Endothelial cell of hepatic sinusoid (primary cell): ENCODE measurements around the gene LYZL6.
"Not testable (repeated sequence)": the region's sequence is repeated elsewhere in the genome, so short reads cannot be mapped to it uniquely, and the experiment has no call there.

Experiments used
- in situ Hi-C: cut with HindIII; loops from 2 replicates; pipeline ENCODE4 v1.10.0; 2017; ENCODE audit warnings: low sequenced_read_pairs

The LYZL6 gene

DNA sequence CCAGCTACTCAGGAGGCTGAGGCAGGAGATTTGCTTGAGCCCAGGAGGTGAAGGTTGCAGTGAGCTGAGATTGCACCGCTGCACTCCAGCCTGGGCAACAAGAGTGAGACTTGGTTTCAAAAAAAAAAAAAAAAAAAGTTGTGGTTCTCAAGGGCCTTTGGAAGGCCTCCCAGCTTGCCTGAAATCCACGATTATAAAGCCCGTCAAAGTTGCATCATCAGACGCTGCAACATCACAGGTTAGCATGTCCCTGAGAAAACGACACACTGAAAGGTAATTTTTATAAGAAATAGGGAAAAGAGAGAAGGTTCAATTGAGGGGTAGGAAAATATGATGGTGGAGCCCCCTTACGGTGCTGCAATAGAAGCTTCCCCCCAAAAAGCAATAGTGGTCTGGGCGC is 4.6 kb upstream of the LYZL6 start:
- in situ Hi-C loops = no loop called here

DNA sequence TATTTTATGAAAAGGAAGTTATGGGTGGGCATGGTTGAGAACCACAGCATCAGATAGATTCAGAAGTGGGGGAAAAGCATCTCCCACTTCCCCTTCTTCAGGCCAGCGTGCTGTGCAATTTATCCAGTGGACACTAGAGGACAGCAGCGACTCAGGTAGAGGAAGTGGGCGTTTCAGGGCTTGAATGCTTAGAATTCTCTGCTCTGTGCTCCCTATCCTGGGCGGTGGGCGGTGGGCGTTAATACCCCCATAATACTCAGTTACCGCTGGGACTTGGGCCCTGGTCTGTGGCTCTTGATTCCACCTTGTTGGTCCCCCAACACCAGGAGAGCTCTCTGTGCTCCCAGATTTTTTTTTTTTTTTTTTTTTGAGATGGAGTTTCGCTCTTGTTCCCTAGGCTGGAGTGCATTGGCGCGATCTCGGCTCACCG is 3.7 kb upstream of the LYZL6 start:
- in situ Hi-C loops = no loop called here

DNA sequence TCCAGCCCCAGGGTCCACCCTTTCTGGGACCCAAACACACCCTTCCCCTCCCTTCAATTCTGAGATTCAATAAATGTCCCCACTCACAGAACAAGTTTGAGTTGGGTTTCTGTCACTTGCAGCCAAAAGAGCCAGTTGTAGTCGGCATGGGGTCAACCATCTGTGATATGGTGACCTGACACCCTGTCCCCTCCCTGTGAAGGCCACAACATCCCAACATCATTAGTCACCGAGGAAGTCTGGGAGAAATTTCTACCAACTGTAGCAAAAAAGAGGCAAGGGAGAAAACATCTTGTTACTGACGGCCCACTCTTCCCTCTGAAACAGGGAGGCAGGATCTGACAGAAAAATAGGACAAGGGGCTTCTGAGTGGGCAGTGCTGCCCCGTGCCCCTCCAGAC is 638 bp upstream of the LYZL6 start:
- in situ Hi-C loops = no loop called here

DNA sequence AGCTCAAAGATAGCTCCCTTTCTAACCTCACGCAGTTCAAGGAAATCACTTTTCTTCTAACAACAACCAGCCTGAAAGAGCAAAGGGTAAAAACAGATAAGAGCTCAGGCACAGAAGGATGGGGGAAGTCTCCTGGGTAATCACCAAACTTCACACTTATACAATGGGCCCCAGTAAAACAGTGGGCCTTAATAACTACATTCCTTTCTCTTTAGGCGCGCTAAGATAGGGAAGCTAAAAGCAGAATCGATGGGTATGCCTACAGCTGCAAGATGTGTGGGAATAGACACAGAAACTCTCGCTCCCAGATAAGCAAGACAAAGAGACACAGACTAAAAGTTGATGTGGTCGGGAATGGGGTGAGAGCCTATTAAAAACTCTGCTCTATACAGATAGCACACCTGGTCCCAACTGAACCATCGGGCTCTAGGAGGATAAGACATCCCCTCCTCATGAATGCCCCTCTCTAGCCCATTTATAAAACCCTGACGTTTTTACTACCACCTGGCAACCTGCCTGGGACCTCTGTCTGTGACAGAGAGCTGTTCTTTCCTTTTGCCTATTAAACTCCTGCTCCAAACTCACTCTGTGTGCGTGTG is 826 bp downstream of the LYZL6 start:
- in situ Hi-C loops = no loop called here

DNA sequence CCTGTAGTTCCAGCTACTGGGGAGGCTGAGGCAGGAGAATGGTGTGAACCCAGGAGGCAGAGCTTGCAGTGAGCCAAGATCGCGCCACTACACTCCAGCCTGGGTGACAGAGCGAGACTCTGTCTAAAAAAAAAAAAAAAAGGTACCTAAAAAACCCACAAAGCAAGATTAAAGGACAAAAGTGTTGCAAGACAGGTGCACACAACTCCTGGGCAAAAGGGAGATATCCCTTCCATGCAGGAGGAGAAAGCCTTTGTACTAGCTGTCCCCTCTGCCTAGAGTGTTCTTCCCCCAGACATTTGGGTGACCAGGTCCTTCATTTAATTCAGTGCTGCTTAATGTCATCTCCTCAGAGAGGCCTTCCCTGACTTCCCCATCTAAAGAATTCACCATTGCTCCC is 5.0 kb downstream of the LYZL6 start:
- in situ Hi-C loops = not testable (repeated sequence)

DNA sequence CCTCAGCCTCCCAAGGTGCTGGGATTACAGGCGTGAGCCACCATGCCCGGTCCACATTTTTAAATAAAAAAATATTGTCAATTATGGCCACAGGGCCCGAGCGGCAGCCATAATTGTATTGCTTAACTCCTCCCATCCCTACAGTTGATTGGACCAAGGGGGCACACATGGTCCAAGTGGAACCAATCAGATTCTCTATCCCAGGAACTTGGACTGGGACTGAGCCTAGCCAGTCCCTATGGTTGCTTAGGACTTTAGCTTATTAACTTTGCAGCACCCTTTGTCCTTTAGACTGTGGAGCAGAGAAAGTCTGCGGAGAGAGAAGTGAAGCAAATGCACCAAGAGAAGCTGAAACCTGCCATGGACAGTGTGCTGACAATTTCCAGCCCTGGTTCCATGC is 7.5 kb downstream of the LYZL6 start:
- in situ Hi-C loops = no loop called here

DNA sequence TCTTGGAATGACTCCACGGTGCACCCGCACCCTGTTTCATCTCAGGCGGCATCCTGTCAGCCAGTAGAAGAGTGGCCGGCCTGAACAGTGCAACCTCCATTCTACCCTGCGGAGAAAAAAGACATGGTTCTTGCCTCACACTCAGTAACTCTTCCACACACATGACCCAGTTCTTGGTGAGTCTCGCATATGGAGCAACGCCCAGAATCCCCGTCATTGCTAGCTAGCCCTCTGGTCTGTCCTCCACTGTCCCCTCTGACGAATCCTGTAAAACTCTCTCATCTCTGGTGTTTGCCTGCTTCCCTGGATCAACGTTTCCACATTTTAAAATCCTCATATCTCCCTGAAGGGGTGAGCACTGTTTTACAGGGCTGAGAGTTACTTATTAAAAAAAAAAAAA is 8.8 kb downstream of the LYZL6 start:
- in situ Hi-C loops = no loop called here

DNA sequence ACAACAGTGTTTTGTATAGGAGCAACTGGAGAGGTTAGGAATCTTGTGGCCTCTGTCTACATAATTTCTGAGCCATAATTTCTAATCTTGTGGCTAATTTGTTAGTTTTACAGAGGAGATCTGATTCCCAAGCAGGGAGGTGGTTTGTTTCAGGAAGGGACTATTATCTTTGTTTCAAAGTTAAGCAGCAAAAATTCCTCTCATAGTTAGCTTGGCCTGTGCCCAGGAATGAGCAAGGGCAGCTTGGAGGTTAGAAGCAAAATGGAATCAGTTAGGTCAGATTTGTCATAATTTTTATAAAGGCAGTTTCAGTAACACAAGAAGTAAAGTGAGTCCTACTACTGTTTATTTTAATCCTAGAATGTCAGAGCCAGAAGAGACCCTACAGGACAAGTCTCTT is 10.9 kb downstream of the LYZL6 start:
- in situ Hi-C loops = no loop called here

DNA sequence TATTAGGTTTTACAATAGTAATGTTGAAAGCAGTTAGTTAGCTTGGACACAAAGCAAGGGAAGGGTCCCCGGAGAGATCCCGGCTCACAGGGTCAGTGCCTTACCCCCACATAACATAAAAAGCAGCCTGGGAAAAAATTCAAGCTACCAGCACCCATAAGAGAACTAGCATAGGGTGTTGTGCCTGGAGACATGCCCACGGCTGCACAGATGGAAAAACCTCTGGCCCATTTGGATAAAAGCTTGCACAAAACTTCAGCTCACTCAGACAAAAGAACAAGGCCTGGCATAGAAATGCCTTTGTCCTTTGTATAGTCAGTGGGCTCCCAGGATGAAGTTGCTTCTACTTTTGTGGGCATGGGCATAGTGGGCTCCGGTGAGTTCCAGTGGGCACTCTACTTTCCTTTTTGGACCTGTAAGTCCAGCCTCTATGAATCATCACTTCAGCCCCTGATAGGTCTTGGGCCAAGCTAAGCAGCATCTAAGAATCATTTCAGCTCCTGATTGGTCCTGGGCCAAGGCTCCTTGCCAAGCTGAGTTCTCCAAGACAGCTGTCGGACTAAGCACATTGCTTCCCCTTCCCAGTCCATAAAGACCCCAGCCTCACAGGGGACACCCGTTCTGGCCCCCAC is 11.6 kb downstream of the LYZL6 start:
- in situ Hi-C loops = no loop called here

DNA sequence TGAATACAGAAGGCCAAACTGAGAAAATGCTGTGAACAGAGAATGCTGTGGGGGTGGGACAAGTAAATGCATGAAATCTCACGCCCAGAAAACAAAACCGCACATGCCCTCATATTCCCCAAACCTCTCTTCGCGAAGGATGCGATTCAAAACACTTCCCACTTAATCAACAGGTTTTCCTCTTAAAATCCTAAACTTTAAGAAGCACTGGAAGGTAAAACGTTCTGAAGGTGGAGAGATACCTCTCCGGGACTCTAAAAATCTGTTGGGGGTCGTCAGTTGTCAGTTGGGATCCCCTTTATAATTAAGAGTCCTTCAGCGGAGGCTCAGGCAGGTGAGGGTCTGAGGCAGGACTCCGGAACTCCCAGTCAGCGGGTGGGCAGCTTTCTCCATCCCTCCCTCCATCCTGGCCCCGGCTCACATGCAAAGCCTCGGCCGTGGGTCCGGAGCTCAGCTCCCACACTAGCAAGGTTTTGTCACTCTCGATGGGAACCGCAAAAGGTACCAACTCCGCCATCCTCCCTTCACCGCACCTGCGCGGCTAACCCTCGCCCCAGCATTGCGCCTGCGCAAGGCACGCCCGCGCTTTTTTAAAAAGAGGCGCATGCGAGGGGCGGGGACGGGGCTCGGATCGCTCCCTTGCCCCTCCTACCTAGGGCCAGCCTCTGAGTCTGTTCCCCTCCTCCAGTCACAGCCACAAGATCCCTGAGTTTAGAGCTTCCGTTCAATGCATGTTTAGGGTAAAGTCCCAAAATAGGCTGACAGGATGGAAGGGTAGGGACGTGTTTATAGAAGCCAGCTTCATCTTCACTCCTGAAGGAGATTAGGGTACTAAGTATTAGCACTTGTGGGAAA is 13.1 kb downstream of the LYZL6 start, which contains the start of gene RDM1:
RDM1 (minus strand) TSS at position 563 of the 855 bp plus-strand sequence; CDS start at position 517, 46 bp downstream.
- in situ Hi-C loops = no loop called here

DNA sequence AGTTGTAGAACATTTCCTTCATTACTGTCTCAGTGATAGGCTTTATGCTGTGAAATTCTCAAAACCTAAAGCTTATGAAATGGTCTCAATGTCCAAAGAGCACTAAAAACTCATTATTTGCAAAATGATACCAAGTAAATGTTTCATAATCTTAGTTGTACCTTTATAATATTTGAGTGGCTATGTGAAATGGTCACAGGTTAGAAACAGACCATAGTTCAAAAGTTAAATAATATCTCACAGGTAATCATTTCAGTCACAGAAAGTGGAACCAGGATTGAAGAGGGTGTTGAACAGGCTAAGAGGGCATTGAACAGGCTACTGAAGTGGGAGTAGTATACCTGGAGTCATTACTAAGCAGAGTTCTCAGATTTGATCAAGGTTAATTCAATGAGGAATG is 15.8 kb downstream of the LYZL6 start:
- in situ Hi-C loops = no loop called here

DNA sequence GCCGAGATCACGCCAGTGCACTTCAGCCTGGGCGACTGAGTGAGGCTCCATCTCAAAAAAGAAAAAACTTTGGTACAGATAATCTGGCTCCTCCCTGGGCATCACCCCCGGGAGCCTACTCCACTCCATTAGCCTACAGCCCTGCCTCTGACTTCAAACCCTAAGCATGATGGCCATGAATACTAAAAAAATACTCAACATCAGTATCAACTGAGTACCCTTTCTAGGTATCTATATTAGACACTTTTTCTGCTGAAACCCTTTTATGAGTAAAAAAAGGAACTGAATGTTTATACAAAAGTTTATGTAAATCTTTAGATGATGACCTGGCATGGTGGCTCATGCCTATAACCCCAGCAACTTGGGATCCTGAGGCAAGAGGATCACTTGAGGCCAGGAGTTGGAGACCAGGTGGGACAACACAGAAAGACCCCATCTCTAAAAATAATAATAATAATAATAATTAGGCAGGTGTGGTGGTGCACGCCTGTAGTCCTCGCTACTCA is 19.9 kb downstream of the LYZL6 start:
- in situ Hi-C loops = no loop called here

DNA sequence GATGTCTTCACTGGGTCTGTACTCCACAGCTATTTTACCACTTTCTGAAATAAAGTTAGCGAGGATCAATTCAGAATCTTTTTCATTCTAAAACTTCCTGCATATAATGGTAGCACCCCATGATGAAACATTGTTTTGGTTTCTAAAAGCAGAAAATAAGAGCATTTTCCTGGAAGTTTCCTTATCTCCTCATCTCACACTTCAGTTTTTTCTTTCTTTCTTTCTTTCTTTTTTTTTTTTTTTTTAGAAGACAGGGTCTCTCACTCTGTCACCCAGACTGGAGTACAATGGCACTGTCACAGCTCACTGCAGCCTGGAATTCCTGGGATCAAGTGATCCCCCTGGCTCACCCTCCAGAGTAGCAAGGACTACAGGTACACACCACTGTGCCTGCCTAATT is 23.3 kb downstream of the LYZL6 start:
- in situ Hi-C loops = no loop called here

DNA sequence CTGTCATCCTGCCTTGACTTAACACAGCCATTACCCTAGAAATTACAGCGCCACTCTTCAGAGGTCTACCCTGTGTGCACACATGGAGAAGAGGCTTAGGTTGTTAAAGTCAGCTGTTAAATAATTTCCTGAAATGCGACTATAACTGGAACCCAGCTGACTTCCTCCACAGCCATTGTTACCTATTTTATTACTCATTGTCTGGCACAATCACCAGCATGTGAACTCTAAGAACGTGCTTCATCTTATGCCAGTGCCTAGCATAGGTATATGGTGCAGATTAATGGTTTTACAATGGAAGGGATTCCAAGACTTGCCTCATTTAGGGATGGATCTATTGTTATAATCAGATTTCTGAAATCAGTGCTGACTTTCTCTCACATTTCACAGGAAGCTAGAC is 24.8 kb downstream of the LYZL6 start:
- in situ Hi-C loops = no loop called here

DNA sequence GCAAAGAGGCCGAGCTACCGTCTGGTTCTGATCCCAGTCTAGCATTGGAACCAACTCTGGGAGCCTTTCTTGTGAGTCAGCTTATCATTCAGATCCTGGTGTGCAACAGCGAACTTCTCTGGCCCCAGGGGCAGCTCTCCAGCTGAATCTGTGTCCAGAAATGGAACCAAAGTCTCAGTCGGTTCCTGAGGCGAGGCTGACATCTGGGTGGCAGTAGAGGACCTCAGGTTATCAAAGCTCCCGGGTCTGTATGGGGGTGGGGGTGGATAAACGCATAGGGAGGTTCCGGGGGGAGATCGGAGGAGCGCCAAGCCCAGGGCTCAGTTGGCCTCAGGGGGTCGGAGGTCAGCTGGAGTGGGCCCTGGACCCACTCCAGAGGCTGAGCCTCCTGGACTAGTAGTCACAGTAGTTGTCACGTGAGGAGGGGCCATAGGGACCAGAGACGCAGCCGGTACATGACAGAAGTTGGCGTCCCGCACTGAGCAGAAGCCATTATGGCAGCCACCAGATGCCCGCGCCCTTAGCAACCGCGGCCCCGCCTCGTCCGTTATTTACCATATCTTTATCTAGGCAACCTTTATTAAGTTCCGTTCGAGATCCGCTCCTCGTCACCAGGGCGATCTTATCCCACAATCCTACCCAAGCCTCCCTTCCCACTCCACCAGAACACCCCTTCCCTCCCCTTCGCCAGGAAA is 25.8 kb downstream of the LYZL6 start:
- in situ Hi-C loops = no loop called here

DNA sequence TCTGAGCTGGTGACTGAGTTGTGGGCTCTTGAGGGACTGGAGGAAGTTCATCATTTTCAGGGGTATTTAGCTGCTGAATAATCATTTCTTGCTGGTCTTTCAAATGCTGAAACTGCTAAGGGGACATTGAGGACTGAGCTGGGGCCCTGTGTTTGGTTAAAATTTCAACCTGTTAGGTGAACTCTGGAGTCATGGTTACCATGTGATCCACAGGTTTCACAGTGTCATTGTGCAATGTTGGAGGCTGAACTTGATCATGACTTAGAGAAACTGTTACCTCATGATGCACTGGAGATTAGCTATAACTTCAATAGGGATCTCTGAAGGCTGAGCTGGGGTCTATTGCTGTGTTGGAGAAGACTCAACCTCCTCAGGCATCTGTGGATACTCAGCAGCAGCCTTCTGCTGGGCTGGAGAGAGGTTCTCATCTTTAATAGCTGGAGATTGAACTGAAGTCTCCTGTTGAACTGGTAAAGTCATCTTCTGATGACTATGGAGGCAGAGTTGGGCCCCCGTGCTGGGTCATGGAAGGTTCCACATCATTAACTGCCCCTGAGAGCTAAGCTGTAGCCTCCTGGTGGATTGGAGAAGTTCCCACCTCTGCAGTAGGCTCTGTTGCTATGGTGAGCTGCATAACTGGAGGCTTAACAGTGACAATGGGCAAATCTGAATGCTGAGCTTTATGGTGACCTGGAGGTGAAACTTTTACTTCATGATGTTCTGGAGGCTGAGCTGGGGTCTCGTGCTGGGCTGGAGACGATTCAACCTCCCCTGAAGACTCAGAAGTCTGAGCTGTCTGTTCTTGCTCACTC is 28.2 kb downstream of the LYZL6 start:
- in situ Hi-C loops = no loop called here

DNA sequence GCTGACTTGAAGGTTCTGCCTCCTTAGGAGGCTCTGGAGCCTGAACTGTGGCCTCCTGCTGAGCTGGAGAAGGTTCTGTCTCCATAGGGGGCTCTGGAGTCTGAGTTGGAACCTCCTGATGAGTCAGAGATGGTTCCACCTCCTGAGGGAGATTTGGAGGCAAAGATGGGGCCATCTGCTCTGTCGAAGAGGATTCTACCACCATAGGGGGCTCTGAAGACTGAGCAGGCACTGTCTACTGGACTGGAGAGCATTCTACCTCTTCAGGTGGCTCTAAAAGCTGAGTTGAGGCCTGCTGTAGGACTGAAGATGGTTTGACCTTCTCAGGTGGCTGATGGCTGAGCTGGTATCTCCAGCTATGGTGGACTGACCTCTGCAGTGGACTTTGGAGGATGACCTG is 29.2 kb downstream of the LYZL6 start:
- in situ Hi-C loops = no loop called here

DNA sequence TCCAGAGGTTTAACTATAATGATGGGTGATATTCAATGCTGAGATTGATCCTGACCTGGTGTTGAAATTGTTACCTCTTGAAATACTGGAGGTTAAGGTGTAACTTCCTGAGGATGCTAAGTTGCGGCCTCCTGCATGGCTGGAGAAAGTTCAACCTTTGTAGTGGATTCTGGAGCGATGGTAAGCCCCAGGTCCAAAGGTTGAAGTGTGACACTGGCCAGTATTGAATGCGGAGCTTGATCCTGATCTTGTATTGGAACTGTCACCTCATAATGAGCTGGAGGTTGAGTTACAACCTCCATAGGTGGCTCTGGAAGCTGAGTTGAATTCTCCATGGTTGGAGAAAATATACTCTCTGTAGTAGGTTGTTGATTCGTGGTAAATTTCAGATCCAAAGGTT is 29.9 kb downstream of the LYZL6 start:
- in situ Hi-C loops = no loop called here

DNA sequence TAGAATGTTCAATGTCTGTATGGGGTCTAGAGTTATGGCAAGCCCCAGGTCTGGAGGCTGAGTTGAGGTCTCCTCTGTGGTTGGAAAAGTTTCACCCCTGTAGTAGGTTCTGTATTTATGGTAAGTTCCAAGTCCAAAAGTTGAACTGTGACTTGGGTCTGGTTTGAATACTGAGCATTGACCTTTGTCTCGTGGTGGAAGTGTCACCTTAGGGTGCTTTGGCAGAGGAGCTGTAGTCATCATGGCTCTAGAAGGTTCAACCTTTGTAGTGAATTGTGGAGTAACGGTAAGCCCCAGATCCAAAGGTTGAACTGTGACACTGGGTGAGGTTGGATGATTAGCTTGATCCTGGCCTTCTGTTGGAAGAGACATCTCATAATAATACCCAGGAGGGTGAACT is 30.6 kb downstream of the LYZL6 start:
- in situ Hi-C loops = no loop called here

DNA sequence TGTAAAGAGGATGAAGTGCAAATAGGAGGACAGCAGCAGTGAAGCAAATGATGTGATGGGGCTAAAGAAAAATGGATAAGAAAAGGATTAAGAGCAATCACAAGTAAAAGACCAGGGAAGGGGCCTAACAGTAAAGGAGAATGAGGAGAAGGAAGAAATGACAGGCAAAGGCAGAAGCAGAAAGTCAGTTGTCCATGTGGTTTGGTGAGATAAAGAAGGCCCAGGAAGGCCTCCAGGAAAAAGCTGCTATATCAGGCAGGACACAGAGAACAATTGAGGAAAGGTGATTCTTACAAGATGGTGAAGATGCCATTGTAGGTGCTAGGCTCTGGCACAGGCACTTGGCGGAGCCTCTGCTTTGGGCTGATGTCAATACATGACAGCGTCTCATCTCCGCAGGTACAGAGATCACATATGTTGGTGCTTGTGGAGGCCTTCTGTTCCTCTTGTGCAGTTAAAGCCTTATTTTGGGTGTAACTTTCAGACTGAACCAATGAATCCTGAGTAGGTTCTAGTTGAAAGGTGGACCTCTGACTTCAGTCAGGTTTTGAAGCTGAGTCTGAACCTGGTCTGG is 31.1 kb downstream of the LYZL6 start:
- in situ Hi-C loops = no loop called here
